ENCODE data around the gene CEP131.

DNA sequence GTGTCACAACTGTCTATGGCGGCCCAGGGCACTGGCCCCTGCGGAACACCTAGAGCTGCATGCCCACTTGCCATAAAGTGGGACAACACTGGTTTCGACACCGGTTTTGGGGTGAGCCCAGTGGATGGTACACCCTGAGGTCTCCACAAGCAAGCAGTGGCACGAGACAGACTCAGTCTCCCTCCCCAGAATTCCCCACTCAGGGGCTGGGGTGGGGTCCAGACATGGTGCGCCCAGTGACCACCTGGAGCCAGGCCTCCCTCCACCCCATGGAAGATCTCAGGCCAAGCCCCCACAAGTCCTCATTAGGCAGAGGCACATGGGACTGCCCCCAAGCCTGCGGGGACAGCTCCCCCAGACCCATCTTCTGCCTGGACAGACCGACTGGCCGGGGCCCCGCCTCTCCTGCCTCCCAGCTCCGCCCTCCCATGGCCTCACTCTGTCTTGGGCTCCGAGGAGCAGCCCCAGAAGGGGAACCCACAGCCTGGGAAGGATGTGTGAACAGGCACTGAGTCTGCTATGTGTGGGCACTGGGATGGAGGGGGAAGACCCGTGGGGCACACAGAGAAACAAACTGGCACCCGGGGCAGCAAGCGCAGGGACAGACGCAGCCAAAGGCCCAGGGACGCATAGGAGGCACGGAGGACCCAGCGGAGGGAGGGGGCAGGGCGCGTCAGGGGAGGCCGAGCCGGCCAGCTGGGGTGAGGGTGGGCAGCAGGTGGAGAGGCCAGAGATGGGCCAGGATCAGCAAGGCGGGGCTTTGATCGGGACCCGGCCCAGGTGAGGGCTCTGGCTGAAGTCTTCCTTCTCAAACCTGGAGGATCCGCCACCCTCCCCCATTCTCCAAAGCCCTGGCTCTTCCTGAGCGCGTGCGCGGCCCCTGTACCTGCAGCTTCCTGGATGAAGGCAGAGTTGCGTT lies 13.3 kb upstream of the CEP131 start:
- TF ChIP-seq, protein P1, sequence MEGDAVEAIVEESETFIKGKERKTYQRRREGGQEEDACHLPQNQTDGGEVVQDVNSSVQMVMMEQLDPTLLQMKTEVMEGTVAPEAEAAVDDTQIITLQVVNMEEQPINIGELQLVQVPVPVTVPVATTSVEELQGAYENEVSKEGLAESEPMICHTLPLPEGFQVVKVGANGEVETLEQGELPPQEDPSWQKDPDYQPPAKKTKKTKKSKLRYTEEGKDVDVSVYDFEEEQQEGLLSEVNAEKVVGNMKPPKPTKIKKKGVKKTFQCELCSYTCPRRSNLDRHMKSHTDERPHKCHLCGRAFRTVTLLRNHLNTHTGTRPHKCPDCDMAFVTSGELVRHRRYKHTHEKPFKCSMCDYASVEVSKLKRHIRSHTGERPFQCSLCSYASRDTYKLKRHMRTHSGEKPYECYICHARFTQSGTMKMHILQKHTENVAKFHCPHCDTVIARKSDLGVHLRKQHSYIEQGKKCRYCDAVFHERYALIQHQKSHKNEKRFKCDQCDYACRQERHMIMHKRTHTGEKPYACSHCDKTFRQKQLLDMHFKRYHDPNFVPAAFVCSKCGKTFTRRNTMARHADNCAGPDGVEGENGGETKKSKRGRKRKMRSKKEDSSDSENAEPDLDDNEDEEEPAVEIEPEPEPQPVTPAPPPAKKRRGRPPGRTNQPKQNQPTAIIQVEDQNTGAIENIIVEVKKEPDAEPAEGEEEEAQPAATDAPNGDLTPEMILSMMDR (IDR thresholded peaks at IDR 0.05): no peak
- TF ChIP-seq POLR2A (IDR thresholded peaks at IDR 0.05): no peak

Data from vagina (tissue), 2 donors.